Activated T-cell treated with anti-CD3 and anti-CD28 coated beads for 24 hours (primary cell): ENCODE results near the gene MSH3.
"Not testable (repeated sequence)": the region's sequence is repeated elsewhere in the genome, so short reads cannot be mapped to it uniquely, and the experiment has no call there.

ENCODE experiments used
- DNase-seq: peaks from one replicate; pipeline ENCODE4 v3.0.0-alpha.2; 2020; ENCODE audit warnings: low read depth

The MSH3 gene

GRCh38 chr5:80706835-80707447 lies 52.5 kb downstream of the MSH3 start:
- no peak for DNase-seq

- DNase-seq, result no peak
Measured at GRCh38 chr5:80707645-80708044, 53.2 kb downstream of the MSH3 start.

- no peak for DNase-seq
Measured at GRCh38 chr5:80711216-80711615, 56.8 kb downstream of the MSH3 start.

GRCh38 chr5:80711938-80712337 lies 57.5 kb downstream of the MSH3 start:
- DNase-seq, result no peak

- no peak for DNase-seq
Measured at GRCh38 chr5:80712919-80713318, 58.5 kb downstream of the MSH3 start.

- no peak for DNase-seq
Measured at GRCh38 chr5:80713631-80714030, 59.2 kb downstream of the MSH3 start.

GRCh38 chr5:80714570-80715298 lies 60.3 kb downstream of the MSH3 start:
- DNase-seq, result no peak

- DNase-seq, result no peak
Measured at GRCh38 chr5:80715887-80716286, 61.4 kb downstream of the MSH3 start.

GRCh38 chr5:80720181-80720580 lies 65.7 kb downstream of the MSH3 start:
- DNase-seq, result no peak

- no peak for DNase-seq
Measured at GRCh38 chr5:80722916-80723315, 68.5 kb downstream of the MSH3 start.

GRCh38 chr5:80725446-80725845 lies 71.0 kb downstream of the MSH3 start:
- no peak for DNase-seq

- DNase-seq, result no peak
Measured at GRCh38 chr5:80736730-80737129, 82.3 kb downstream of the MSH3 start.

- DNase-seq, result no peak
Measured at GRCh38 chr5:80738466-80738865, 84.0 kb downstream of the MSH3 start.

- DNase-seq, result no peak
Measured at GRCh38 chr5:80739057-80739456, 84.6 kb downstream of the MSH3 start.

- DNase-seq, result no peak
Measured at GRCh38 chr5:80739496-80739895, 85.0 kb downstream of the MSH3 start.

GRCh38 chr5:80739898-80740297 lies 85.4 kb downstream of the MSH3 start:
- no peak for DNase-seq

- DNase-seq, result not testable (repeated sequence)
Measured at GRCh38 chr5:80740488-80740887, 86.0 kb downstream of the MSH3 start.

- no peak for DNase-seq
Measured at GRCh38 chr5:80740999-80741398, 86.5 kb downstream of the MSH3 start.

- no peak for DNase-seq
Measured at GRCh38 chr5:80744149-80744548, 89.7 kb downstream of the MSH3 start.

- no peak for DNase-seq
Measured at GRCh38 chr5:80745490-80745889, 91.0 kb downstream of the MSH3 start.

- DNase-seq, result no peak
Measured at GRCh38 chr5:80747922-80748321, 93.5 kb downstream of the MSH3 start.

- no peak for DNase-seq
Measured at GRCh38 chr5:80752427-80752826, 98.0 kb downstream of the MSH3 start.

- no peak for DNase-seq
Measured at GRCh38 chr5:80753712-80754111, 99.3 kb downstream of the MSH3 start.

GRCh38 chr5:80754900-80755299 lies 100.4 kb downstream of the MSH3 start:
- peak; percentile 39 for DNase-seq
